Ureter (tissue), 1 donor: ENCODE measurements around the gene SLC25A52. TPM values are rescaled to one million over a fixed set of nuclear protein-coding genes. Genes with fewer than 3 reads are reported as not detected.
"Not testable (repeated sequence)": the region's sequence is repeated elsewhere in the genome, so short reads cannot be mapped to it uniquely, and the experiment has no call there.

Experiments used
- DNase-seq: peaks from one replicate; pipeline ENCODE4 v3.0.0-alpha.2; 2020; ENCODE audit warnings: low spot score
- total RNA-seq: library from RNA; stranded (reverse); gene quantifications from one replicate; pipeline ENCODE4 v1.2.4, GENCODE V29; 2023
- donor health status: DM: yes; HTN: yes; CAD: no.

The SLC25A52 gene
- total RNA-seq, 1 donor from 2014 or later, result 0.78 TPM

- no peak for DNase-seq
These were observed 20.5 kb downstream of the SLC25A52 start for GRCh38 chr18:31740180-31740579.

GRCh38 chr18:31739651-31740050 is 21.0 kb downstream of the SLC25A52 start:
- no peak for DNase-seq

- DNase-seq, result no peak
These were observed 21.9 kb downstream of the SLC25A52 start for GRCh38 chr18:31738460-31739407.

GRCh38 chr18:31736630-31737029 is 24.1 kb downstream of the SLC25A52 start:
- DNase-seq, result no peak

GRCh38 chr18:31731628-31732027 is 29.1 kb downstream of the SLC25A52 start:
- no peak for DNase-seq

- not testable (repeated sequence) for DNase-seq
These were observed 31.5 kb downstream of the SLC25A52 start for GRCh38 chr18:31729196-31729595.

- DNase-seq, result no peak
These were observed 36.5 kb downstream of the SLC25A52 start for GRCh38 chr18:31723990-31724711.

GRCh38 chr18:31723639-31723989 is 37.1 kb downstream of the SLC25A52 start:
- no peak for DNase-seq

GRCh38 chr18:31722369-31722957 is 38.2 kb downstream of the SLC25A52 start:
- DNase-seq, result peak; percentile 88

GRCh38 chr18:31721601-31722000 is 39.1 kb downstream of the SLC25A52 start:
- DNase-seq, result no peak

- no peak for DNase-seq
These were observed 39.8 kb downstream of the SLC25A52 start for GRCh38 chr18:31720867-31721266.

GRCh38 chr18:31719363-31720006 is 41.2 kb downstream of the SLC25A52 start:
- no peak for DNase-seq

- DNase-seq, result no peak
These were observed 42.3 kb downstream of the SLC25A52 start for GRCh38 chr18:31718386-31718785.

- no peak for DNase-seq
These were observed 44.3 kb downstream of the SLC25A52 start for GRCh38 chr18:31716362-31716761.

GRCh38 chr18:31711365-31712172 is 49.1 kb downstream of the SLC25A52 start:
- DNase-seq, result no peak

GRCh38 chr18:31710826-31711225 is 49.9 kb downstream of the SLC25A52 start:
- no peak for DNase-seq

Other genes starting within 250 kb of the SLC25A52 start
- 0.55 TPM for gene TTR, start 169.0 kb downstream of the SLC25A52 start, total RNA-seq
- 8.9 TPM for gene B4GALT6, start 76.3 kb downstream of the SLC25A52 start, total RNA-seq
- 75.5 TPM for gene TRAPPC8, start 182.2 kb upstream of the SLC25A52 start, total RNA-seq